SK-N-MC (cell line): ENCODE data around the gene ADGRL1.

ENCODE experiments used
- EZH2 ChIP-seq: fragments of 200-600 bp; sonication (generic); IDR thresholded peaks from one replicate; pipeline ENCODE4 v1.6.1; 2017; ENCODE audit warnings: antibody characterized with exemption
- FOXP2 ChIP-seq: optimal IDR thresholded peaks from 2 replicates; pipeline ENCODE3; 2011; ENCODE audit warnings: mild to moderate bottlenecking, moderate library complexity; ENCODE audit not compliant: insufficient read depth; ENCODE audit errors: extremely low read length, control extremely low read depth
- POLR2AphosphoS5 ChIP-seq: IDR thresholded peaks from 2 replicates; pipeline ENCODE4 v1.6.1; 2012; ENCODE audit warnings: mild to moderate bottlenecking, low read depth, low read length, borderline replicate concordance

GRCh38 chr19:14142262-14143190 lies 63.4 kb downstream of the ADGRL1 start:
- TF ChIP-seq EZH2 (no peak), POLR2AphosphoS5 (no peak), FOXP2 (no peak)
